Measurements from ENCODE around the gene S100A1.
"Not testable (repeated sequence)": the region's sequence is repeated elsewhere in the genome, so short reads cannot be mapped to it uniquely, and the experiment has no call there.

GRCh38 chr1:153671628-153672353 lies 43.6 kb downstream of the S100A1 start:
- TF ChIP-seq CTCF (conservative IDR thresholded peaks at IDR 0.05; ENCODE audit: low read depth, low read length); EZH2 (IDR thresholded peaks at IDR 0.05; ENCODE audit: low read length, unreplicated experiment): not testable (repeated sequence)

All from PC-3 (cell line).